GM21737 (cell line): ENCODE data around the gene ST3GAL4.
"Not testable (repeated sequence)": the region's sequence is repeated elsewhere in the genome, so short reads cannot be mapped to it uniquely, and the experiment has no call there.

Experiments
- ATAC-seq: cut with Tn5 transposase; IDR thresholded peaks from one replicate; pipeline ENCODE4 v1.9.1; 2021; ENCODE audit warnings: mild to moderate bottlenecking, moderate library complexity; ENCODE audit not compliant: unreplicated experiment

Gene ST3GAL4, protein sequence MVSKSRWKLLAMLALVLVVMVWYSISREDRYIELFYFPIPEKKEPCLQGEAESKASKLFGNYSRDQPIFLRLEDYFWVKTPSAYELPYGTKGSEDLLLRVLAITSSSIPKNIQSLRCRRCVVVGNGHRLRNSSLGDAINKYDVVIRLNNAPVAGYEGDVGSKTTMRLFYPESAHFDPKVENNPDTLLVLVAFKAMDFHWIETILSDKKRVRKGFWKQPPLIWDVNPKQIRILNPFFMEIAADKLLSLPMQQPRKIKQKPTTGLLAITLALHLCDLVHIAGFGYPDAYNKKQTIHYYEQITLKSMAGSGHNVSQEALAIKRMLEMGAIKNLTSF

DNA sequence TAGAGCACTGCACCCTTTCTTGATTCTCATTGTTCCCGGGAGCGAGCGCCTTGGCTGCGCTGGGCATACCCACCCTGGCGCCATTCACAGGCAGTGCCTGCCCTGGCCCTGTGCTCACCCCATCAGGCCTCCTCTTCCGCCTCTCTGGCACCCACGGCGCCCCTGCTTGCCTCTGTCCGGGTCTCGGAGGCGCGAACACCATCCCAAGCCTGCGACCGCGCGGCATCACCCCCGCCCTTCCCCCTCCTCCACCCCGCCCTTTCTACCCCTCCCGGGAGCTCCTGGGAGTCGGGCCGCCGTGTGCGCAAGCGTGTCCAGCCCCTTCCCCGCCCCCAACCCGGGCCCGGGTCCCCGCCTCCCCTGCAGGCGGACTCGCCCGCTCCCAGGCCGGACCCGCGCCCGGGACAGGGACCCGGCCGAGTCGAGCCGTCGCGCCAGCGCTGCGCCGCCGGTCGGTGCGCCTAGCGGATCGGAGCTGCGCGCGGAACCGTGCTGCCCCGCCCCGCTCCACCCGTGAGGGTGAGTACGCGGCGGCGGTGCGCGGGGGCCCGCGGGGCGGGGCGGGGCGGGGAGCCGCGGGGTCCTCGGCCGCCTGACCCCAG lies at the start of gene ST3GAL4:
Gene ST3GAL4, plus strand, starts transcription at position 363 of the 602 bp plus-strand sequence. CDS start 50,470 bp downstream, outside the sequence.
- peak; percentile 48 for ATAC-seq

DNA sequence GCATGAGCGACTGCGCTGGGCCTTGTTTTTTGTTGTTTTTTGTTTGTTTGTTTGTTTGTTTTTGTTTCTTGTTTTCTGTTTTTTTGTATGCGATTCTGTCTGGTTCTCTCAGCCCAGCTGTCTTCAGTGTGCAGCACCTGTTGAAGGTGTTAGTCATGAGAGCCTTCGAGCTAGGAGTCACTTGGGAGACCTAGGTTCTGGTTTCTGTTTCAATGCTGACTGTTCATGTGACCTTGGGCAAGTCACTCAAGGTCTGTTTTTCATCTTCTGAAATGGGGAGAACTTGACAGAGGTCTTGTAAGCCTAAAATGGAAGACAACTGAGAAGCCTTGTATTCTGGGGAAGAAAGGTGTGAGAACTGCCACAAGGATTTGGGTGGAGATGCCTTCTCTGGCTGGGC lies 49.8 kb upstream of the ST3GAL4 start:
- ATAC-seq = no peak

DNA sequence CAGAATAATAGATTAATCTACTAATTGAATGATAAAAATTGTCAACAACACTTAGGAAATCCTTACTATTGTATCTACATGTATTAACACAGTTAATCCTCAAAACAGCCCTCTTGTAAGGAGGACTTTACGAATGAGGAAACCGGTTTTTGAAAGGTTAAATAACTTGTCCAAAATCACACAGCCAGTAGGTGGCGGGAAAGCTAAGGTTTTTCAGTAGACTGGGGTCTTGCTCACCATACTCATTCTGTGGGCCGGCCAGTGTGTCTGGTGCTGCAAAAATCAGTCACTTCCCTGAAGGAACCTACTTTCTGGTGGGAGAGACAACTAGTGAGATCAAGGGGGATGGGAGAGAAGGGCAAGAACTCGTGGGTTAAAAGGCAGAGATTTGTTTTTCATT lies 47.8 kb upstream of the ST3GAL4 start:
- no peak for ATAC-seq

DNA sequence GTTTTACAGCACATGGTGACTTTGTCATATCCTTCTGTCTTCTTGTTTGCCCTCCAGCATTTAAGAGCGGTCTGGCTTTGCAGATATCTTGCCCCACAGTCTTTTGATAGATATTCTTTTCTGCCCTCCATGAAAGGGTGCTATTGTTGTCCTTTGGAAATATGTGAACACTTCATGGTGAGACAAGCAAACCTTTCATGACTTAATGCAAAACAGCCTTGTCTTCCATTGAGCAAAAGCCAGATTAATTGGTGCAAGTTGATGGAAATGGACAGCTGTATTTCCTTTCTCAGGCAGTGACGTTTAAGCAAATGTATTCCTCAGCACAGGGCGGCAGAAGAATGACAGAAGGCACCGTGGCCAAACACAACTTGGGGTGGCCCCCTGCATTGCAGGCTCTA lies 47.2 kb upstream of the ST3GAL4 start:
- no peak for ATAC-seq

DNA sequence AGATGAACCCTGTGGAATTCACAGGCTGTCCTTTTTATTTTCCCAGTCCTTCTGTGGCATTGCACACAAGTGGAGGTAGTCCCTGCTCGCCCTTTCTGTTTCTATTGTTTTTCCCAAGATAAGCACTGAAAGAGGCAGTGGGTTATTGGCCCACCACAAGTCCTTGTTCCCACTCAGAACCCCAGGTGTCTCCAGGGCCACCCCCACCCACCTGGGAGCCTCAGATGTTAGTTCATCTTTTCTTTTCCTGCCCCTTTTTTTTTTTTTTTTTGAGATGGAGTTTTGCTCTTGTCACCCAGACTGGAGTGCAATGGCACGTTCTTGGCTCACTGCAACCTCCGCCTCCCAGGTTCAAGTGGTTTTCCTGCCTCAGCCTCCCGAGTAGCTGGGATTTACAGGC lies 46.7 kb upstream of the ST3GAL4 start:
- ATAC-seq = not testable (repeated sequence)

DNA sequence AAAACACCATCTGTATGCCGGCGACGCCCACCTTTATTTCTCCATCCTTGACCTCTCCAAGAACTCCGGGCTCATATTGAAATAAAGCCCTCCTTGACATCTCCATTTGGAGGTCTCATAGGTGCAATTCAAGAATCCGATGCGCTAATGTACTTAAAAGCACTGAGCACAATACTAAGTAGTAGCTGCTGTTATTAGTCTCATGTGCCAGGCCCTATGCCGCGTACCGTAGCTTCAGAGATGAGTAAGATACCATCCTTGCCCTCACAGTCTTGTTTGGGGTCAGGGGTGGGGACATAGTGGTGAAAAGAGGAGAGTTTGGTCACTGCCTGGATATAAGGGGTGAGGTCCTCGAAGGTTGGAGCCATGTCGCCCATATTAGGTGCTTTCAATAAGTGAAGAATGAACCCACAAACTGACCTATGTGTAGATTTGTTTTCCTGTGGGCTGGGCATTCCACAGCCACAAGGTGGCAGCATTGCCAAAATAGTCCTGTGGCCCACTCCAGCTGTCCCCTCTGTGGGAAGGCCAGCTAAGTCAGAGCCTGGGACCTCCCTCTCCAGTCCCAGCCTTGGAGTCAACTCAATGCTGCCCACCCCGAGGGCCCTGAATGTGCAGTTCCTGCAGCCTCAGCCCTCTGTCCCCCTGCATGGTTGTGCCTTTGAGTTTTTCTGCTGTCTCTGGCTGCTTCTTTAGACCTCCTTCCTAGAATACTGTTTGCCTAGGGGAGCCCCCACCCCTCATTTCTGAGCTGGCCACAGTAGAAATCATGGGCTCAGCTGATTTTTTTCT lies 45.1 kb upstream of the ST3GAL4 start:
- ATAC-seq = no peak

DNA sequence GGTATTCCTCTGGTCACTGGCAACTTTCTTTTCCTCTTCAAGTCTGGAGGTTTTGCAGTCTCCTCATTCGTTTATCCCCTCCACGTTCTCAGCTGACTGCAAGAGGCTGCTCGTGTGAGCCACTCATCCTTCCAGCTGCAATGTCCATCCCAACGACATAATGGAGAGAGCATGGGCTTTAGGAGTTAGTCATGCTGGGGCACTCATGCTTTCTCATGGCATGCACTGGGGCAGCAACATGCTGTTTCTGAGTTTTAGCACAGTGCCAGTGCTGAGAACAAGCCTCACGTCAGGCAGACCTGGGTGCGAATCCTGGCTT lies 44.5 kb upstream of the ST3GAL4 start:
- ATAC-seq = no peak

DNA sequence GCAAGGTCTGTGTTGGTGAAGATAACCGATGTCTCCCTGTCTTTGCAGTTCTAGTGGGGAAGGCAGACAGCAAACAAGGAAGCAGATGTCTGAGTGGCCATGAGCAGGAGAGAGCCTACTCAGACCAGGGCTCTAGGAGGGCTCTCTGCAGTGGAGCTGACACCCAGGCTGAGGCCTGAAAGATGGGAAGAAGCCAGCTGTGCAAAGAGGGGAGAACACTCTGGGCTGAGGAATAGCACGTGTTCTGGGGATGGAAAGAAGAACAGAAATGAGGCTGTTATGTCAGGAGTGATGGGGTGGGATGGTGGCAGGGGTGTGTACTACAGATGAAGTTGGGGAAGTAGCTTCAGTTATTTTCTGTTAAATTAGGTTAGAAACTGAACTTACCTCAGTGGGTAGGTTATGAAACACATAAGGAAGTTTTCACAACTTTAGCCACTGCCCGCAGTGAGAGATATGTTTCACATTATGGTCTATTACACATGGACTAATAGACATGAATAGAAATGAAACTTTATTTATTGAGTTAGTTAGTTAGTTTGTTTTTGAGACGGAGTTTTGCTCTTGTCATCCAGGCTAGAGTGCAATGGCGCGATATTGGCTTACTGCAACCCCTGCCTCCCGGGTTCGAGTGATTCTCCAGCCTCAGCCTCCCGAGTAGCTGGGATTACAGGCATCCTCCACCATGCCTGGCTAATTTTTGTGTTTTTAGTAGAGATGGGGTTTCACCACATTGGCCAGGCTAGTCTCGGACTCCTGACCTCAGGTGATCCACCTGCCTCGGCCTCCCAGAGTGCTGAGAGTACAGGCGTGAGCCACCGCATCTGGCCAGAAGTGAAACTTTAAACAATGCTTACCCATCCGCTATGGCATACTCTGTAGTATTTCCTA lies 43.8 kb upstream of the ST3GAL4 start:
- peak; percentile 72 for ATAC-seq

DNA sequence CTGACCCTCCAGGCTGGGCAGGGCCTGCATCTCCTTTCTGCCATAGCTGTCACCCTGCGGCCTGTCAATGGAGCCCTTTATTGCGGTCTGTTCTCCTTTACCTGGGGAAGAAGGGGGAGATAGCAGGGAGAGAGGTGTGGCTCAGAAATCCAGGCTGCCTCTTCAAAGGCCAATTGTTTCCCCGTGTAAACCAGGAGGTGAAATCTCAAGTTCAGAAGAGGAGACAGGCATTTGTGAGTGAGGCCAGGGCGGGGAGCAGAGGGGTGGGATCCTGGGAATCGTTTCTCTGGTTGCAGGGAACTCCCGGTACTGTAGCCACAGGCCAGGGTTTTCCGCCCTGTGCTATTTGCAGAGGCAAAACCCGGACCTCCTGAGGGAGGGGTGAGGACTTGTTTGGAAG lies 42.5 kb upstream of the ST3GAL4 start:
- no peak for ATAC-seq

DNA sequence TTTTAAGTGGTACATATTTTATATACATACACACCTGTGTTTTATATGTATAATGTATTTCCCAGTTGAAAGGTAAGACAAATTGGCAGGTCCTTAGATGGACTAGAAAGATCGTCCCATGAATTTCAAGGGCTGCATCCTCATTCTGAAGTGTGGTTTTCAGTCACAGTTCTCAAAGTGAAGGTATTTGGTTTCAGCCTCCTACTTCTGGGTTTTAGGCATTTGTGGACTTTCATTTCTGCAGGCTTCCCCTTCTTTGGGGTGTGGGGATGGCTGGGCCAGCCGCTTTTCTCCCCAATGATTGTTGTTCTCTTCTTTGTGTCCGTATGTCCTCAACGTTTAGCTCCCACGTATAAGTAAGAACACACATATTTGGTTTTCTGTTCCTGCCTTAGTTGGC lies 41.7 kb upstream of the ST3GAL4 start:
- no peak for ATAC-seq

DNA sequence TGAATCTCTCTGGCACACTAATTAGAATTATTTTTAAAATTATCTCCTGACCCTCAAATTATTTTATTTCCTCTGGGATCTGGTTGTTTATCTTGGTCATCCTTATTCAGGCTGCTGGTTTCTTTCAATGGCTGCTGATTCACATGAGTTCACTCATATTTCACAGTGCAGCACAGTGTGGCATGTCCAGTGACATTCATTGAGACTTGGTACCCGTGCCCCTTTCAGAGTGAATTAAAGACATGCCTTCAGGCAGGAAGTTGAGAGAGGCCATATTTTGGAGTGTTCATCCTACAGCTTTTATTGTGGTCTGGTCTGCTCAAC lies 38.1 kb upstream of the ST3GAL4 start:
- ATAC-seq = no peak

DNA sequence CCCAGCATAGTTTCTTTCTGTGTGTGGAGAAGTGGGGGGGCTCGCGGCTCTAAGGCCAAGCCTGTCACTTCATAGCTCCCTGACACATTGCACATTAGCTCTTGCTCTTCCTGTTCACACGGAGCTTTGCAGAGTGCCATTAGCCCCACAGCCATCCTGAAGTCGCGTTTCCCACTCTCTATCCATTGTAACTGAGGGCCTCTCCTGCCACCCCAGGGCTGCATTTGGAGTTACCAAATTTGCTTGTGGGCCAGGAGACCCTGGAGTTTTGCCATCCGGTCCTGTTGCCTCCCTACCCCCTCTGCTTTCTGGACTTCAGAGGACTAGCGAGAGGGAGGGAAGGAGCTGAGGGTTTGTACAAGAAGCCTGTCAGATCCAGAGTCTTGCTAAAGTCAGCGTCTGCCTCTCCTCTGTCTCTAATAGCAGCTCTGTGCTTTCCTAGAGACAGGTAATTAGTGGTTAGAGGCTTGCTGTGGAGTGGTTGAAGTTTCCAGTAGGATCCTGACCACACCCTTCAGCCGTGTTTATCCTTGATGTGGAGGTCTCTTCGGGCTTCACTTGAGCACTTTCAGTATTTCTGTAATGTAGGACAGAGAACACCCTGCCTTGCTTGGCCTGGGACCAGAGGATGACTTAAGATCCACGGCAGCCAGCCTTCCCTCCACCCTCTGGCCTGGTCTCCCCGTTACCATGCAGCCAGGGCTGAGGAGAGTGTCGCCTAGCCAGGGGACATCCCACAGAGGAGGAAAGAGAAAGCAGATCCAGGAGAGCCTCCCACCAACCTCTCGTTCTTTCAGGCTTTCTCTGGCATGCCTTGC lies 37.5 kb upstream of the ST3GAL4 start:
- peak; percentile 40 for ATAC-seq

DNA sequence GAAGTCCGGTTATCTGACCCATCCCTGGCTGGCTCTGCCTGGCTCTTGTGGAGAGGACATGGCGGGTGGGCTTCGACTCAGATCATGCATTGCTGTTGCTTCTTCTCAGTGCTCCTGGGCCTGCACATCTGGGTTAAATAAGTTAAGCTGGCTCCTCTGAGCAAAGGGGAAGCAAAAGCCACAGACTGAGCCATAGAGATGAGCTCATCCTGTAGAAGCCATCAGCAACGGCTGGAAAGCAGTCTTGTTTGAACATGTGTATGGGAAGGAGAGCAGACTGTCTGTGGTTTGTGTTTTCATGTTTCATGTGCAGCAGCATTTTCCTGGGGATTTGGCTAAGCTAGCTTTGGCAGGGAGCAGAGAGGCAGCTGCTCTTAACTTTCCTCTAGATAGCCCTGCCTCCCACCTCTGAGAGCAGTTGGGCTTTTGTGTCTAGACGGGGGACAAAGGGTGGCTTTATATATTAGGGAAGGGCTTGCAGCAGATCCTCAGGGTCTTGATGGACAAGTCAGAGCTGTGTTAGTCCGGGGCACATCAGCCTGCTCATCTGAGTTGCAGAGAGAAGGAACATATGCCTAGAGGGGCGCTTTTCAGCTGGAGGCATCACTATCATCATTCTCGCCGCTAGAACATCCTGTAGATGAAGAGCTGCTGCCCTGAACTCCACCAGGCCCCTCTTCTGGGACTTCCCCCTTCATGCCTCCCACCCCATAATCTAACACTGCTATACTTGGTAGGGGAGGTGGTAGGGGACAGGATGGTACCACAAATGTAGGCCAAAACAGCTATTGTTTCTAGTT lies 36.7 kb upstream of the ST3GAL4 start:
- peak; percentile 82 for ATAC-seq

DNA sequence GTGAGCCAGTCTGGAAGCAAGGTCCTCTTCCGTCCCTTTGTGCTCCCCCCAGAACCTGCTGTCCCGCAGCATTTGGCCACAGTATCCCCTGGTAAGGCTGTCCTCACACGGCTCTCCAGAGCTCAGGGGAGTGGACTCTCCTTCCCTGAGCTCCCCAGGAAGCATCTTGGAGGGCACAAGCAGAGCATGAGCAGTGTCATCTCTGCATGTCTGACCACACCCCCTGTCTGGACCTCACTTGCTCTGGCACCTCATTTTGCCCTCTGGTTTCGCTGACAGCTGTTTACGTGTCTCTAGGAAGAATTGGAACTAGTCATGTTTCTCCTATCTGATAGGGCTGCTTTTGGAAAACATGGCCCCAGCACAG lies 36.1 kb upstream of the ST3GAL4 start:
- ATAC-seq = no peak

DNA sequence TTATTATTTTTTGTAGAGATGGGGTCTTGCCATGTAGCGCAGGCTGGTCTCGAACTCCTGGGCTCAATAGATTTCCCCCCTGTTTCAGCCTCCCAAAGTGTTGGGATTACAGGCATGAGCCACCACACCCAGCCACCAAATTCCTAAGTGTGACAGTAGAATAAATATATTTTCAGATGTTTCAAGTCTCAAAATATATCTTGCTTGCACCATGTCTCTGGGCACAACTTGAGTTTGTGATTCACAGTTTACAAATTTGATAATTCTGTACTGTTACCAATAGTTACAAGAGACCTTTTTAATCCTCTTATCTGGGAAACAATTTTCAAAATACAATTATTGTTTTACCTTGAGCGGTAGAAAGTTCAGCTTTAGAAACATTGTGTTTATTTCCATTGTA lies 32.5 kb upstream of the ST3GAL4 start:
- ATAC-seq = no peak

DNA sequence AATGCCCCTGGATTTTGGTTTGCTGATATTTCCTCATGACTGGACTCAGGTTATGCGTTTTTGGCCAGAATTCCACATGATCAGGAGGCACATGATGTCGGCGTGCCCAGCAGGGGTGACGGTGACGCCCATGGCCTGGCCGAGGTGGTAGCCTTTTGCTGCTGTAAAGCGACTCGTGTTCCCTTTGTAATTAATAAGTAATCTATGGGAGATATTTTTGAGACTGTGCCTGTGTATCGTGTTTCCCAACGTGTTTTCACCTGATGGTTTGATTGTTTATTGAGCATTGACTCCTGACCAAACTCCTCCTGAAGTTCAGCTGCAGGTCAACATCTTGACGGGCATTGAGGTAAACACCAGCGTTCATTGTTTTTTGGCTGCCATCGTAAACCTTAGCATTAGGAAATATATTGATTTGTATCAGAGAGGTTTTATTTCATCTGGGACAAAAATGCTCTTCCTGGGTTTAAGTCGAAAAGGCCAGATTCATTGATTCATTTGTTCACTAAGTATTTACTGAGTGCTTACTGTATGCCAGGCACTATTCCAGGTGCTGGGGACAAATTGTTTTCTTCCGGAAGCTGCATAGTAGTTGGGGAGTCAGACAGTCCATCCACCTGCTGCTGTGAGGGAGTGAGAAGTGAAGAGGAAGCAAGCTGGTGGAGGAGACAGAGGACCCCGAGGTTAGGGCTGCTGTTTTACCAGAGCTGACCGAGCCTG lies 28.0 kb upstream of the ST3GAL4 start:
- ATAC-seq = no peak

DNA sequence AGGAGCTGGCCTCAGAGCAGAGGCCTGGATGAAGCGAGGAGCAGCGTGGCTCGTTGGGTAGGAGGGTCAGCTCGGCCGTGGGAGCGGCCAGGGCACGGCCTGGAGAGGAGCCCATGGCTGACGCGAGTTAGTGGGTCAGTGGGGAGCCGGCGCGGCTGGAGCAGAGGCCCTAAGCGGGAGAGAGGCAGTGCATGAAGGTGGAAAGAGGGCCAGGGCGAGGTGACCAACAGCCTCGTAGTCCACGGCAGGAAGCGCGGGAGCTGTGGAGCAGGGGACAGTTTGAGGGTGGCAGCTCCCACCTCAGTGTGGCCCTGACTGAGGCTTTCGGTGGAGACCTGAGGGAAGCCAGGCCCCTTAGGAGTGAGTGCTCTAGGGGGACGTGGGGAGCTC lies 27.5 kb upstream of the ST3GAL4 start:
- no peak for ATAC-seq

DNA sequence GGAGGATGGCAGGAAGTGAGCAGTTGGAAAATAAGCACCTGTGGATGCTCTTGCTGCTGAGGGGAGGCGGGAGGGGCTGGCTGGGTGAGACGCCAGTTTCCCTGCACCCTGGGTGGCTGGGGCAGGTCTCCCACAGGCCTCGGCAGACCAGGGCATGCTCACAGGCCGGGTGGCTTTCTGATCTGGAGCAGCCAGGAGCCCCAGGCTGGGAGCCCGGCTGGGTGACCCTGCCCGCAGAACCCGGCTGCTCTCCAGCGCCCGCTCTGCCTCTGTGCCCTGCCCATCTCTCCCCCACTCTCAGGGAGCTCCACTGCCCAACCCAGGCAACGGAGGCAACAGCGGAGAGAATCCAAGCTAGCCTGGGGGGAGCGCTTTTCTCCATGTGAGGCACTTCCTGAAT lies 27.0 kb upstream of the ST3GAL4 start:
- no peak for ATAC-seq
